T-helper 22 cell (primary cell): ENCODE measurements around the gene DPPA5.
"Not testable (repeated sequence)": the region's sequence is repeated elsewhere in the genome, so short reads cannot be mapped to it uniquely, and the experiment has no call there.

ENCODE experiments used
- DNase-seq: peaks from one replicate; pipeline ENCODE4 v3.0.0-alpha.2; 2020; ENCODE audit warnings: low read depth

The DPPA5 gene

GRCh38 chr6:73353636-73354593 lies at the start of gene DPPA5:
DPPA5 (minus strand) TSS chr6:73354276; CDS start chr6:73354225, 51 bp downstream.
- DNase-seq: no peak

- DNase-seq: no peak
Observed at GRCh38 chr6:73400656-73401055, 46.6 kb upstream of the DPPA5 start.

- DNase-seq: no peak
Observed at GRCh38 chr6:73395875-73396274, 41.8 kb upstream of the DPPA5 start.

- peak; percentile 8 for DNase-seq
Observed at GRCh38 chr6:73394577-73395354, 40.7 kb upstream of the DPPA5 start, which contains the start of gene DDX43. DDX43 (plus strand) TSS chr6:73394828; CDS start chr6:73394906, 78 bp downstream.

- DNase-seq: no peak
Observed at GRCh38 chr6:73393278-73393677, 39.2 kb upstream of the DPPA5 start.

GRCh38 chr6:73392188-73392587 lies 38.1 kb upstream of the DPPA5 start:
- DNase-seq: not testable (repeated sequence)

GRCh38 chr6:73391675-73392074 lies 37.6 kb upstream of the DPPA5 start:
- no peak for DNase-seq

- no peak for DNase-seq
Observed at GRCh38 chr6:73389854-73390253, 35.8 kb upstream of the DPPA5 start.

GRCh38 chr6:73388800-73389512 lies 34.9 kb upstream of the DPPA5 start:
- DNase-seq: peak; percentile 34

- no peak for DNase-seq
Observed at GRCh38 chr6:73388433-73388799, 34.3 kb upstream of the DPPA5 start.

GRCh38 chr6:73382462-73383113 lies 28.5 kb upstream of the DPPA5 start:
- DNase-seq: no peak

GRCh38 chr6:73381531-73381930 lies 27.5 kb upstream of the DPPA5 start:
- not testable (repeated sequence) for DNase-seq

GRCh38 chr6:73377225-73377624 lies 23.1 kb upstream of the DPPA5 start:
- DNase-seq: no peak

- no peak for DNase-seq
Observed at GRCh38 chr6:73375216-73375615, 21.1 kb upstream of the DPPA5 start.

GRCh38 chr6:73372516-73372915 lies 18.4 kb upstream of the DPPA5 start:
- DNase-seq: no peak

- no peak for DNase-seq
Observed at GRCh38 chr6:73371984-73372383, 17.9 kb upstream of the DPPA5 start.

GRCh38 chr6:73369563-73369962 lies 15.5 kb upstream of the DPPA5 start, which contains the start of gene OOEP:
OOEP (minus strand) TSS chr6:73369897; CDS start chr6:73369792, 105 bp downstream.
- no peak for DNase-seq

GRCh38 chr6:73369157-73369556 lies 15.1 kb upstream of the DPPA5 start:
- DNase-seq: no peak

GRCh38 chr6:73368675-73369074 lies 14.6 kb upstream of the DPPA5 start:
- no peak for DNase-seq

- DNase-seq: no peak
Observed at GRCh38 chr6:73367761-73368355, 13.8 kb upstream of the DPPA5 start.

GRCh38 chr6:73364549-73364948 lies 10.5 kb upstream of the DPPA5 start:
- DNase-seq: no peak
